HG03095 (cell line): ENCODE results near the gene QSOX1.
"Not testable (repeated sequence)": the region's sequence is repeated elsewhere in the genome, so short reads cannot be mapped to it uniquely, and the experiment has no call there.

Experiments
- ATAC-seq: cut with Tn5 transposase; IDR thresholded peaks from one replicate; pipeline ENCODE4 v1.9.1; 2021; ENCODE audit warnings: moderate library complexity; ENCODE audit not compliant: unreplicated experiment

The QSOX1 gene, protein sequence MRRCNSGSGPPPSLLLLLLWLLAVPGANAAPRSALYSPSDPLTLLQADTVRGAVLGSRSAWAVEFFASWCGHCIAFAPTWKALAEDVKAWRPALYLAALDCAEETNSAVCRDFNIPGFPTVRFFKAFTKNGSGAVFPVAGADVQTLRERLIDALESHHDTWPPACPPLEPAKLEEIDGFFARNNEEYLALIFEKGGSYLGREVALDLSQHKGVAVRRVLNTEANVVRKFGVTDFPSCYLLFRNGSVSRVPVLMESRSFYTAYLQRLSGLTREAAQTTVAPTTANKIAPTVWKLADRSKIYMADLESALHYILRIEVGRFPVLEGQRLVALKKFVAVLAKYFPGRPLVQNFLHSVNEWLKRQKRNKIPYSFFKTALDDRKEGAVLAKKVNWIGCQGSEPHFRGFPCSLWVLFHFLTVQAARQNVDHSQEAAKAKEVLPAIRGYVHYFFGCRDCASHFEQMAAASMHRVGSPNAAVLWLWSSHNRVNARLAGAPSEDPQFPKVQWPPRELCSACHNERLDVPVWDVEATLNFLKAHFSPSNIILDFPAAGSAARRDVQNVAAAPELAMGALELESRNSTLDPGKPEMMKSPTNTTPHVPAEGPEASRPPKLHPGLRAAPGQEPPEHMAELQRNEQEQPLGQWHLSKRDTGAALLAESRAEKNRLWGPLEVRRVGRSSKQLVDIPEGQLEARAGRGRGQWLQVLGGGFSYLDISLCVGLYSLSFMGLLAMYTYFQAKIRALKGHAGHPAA

DNA sequence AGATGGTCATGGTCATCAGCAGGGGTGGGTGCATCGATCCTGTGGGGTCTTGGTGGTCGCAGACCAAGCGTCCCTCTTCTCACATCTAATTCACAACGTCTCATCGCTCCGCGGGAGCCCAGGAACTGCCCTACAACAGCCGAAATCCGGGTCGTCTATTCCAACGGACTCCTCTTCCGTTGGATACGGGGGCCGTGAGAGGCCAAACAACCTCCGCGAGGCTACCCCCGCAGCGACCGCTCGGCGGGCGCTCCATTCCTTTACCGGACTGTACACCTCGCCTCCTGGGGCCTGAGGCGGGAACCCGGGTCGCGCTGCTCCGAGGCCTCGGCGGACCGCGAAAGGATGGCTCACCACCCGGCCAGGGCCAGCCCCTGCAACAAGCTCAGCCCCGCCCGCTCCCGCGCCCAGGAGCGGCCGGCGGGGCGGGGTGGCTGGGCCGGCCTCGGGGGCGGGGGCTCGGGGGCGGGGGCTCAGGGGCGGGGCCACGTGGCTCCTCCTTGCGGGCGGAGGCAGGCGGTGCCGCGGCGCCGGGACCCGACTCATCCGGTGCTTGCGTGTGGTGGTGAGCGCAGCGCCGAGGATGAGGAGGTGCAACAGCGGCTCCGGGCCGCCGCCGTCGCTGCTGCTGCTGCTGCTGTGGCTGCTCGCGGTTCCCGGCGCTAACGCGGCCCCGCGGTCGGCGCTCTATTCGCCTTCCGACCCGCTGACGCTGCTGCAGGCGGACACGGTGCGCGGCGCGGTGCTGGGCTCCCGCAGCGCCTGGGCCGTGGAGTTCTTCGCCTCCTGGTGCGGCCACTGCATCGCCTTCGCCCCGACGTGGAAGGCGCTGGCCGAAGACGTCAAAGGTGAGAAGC lies at the start of gene QSOX1:
QSOX1 (plus strand) TSS at position 545 of the 857 bp plus-strand sequence; CDS start at position 584, 39 bp downstream.
- peak; percentile 90 for ATAC-seq

DNA sequence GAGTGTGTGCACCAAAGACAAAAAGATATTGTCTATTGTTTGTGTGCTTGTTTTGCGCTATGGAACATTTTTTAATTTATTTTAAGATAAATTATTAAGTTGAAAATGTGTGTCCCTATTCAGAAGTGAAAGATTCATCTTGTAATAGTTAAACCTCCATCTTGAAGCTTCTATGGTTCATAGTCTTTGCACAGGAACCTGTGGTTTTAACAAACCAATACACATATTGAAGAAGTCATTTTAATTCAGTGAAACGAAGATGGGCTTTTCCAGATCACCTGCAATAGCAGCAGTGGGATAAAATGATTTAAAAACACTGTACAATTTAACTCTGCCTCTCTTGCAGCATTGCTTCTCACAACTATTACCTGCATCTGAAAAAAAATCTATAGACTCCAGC lies 42.6 kb upstream of the QSOX1 start:
- ATAC-seq = no peak

DNA sequence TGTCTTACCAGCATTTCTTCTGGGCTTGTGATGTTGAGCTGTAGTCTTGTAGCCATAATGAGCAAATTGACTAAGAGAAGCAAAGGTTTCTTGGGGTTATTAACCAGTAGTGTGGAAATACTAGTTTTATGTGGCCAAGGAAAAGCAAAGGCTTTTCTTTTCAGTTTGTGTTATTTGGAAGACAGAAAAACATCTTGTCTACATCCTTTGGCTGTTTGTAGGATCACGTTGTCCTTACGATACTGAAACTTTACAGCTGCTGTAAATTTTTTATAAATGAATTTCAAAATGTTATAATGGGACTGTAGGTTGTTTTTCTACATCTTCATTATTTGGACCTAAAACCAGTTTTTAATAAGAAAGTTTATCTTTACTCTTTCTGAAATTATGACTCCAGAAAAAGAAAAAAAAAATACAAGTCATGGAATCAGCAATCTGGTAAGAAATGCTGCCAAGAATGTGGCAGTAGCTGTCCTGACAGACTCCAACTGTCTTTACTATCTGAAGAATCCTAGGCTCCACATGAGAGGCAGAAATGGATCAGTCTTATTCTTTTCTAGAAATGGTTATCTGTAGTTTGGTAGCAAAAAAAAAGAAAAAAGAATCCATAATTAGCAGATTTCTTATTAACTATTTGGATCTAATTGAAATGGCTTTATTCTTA lies 41.6 kb upstream of the QSOX1 start:
- ATAC-seq = no peak

DNA sequence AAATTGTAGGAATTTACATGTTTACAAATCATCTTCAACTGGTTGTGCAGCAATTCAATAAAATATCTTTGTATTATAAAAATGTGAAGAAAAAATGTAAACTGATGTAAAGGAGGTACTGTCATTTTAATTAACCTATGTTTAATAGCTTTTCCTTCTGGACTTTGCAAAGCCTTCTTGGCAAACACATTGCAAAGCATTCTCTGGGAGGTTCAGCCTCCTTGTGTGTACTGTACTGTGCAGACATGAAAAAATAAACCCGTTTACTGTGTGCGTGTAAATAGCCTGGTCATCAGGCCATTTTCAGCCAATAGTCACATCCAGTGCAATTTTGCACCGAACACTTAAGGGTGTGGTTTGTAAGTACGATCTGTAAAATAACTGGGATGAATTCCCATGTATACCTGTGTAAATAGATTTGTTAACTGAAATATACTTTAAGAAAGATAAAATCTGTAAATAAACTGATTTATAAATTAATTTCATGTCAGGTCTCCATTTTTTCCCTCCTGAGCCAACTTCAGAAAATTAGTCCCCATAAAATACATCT lies 40.2 kb upstream of the QSOX1 start:
- ATAC-seq = no peak

DNA sequence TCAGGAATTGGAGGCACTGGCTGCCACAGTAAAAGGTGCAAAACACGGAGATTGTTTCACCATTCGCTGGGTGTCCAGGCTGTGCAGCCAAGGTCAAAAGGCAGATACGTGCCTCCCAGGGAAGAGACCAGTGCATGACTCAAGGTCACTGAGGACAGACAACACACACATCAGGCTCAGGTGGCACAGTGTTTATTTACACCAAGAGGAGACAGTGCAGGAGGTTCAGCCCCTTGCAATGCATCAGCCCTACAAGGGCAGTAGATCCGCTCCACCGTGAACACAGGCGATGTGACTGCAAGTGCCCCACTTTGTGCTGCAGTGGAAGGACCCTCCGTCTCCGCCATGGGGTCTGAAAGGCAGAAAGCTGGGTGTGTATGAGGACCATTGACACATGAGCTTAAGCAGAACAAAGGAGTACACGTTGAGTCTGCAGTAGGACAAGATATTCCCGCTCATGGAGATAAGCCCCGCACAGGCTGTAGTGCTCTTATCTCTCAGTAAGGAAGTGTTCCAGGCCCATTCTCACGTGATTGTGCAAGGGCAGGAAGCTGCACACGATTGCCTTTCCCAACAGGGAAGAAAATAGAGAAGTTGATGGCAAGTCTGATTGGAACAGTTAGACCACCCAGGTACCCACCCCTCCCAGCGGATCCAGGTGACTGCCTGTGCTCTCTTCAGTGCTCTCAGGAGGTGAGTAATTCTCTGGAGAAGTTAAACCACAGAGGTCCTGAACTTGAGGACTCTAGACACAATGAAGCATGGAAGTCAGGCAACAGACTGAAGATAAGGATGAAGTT lies 37.5 kb upstream of the QSOX1 start:
- ATAC-seq = no peak

DNA sequence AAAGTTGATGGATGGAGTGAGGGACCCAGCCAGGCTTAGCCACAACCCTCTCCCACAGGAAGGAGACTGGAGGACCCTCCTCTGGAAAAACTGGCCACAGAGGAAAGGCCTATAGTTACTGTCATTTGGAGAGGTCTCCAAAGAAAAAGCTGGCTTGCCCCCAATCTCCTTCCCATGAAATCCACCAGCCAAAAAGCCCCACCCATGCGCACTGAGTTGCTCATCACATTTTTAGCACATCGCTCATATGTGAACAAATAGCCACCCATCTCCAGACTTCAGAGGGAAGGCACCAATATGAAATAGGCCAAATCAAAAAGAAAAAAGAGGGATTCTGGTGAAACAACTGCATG lies 36.9 kb upstream of the QSOX1 start:
- no peak for ATAC-seq

DNA sequence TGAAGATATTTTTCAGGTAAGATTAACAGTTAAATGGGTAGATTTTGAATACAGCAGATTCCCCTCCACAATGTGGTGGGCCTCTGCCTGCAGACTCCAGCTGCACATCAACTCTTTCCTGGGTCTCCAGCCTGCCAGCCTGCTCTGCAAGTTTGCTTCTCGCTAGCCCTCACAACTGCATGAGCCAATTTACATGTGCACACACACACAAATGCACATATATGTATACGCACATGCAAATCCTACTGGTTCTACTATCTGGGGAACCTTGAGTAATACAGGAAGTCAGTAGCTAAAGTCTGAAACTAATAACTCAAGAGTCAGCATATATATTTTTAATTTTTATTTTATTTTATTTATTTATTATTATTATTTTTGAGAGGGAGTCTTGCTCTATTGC lies 34.8 kb upstream of the QSOX1 start:
- no peak for ATAC-seq

DNA sequence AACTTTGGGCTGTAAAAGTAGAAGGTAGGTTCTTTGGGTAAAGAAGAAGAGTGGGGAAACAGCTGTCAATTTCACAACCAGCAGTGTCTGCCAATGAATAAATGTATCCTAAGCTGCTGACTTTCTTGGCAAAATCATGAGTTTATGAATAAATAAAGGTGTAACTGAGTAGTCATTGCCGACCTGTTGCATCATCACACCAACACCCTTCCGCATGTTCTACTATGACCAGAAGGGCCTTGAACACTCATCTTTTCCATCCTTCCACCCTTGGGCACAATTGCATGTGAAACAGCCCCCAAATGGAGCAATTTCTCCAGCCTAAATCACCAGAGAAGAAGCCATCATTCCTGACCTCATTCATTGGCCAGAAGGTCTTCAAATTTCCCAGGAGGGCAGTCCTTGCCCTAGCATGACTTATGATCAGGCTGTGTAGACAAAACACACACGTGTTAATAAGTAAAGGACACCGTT lies 31.2 kb upstream of the QSOX1 start:
- ATAC-seq = no peak

DNA sequence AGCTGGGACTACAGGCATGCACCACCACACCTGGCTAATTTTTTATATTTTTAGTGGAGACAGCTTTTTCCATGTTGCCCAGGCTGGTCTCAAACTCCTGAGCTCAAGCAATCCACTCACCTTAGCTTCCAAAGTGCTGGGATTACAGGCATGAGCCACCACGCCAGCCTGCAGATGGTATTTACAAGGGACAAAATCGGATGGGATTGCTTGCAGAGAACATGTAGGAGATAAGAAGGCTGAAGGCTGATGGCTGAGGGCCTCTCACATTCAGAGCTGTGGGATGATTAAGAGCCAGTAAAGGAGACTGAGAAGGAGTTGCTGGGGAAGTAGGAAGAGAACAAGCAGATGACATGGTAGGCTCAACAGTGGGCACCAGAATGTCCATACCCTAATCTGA lies 24.0 kb upstream of the QSOX1 start:
- ATAC-seq = no peak

DNA sequence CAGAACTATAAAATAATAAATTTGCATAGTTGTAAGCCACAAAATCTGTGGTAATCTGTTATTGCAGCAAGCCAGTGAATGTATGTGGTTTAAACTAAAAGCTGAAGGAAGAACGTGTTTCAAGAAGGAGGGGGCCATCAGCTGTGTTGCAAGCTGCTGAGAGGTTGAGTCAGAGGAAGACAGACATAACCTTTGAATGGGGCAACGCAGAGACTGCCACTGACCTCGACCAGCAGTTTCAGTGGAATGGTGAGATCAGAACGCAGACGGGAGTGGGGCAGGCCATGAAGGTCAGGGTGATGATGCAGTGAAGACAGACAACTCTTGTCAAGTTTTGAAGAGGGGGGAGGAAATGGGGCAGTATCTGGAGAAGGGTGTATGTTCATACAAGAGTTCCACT lies 23.2 kb upstream of the QSOX1 start:
- no peak for ATAC-seq

DNA sequence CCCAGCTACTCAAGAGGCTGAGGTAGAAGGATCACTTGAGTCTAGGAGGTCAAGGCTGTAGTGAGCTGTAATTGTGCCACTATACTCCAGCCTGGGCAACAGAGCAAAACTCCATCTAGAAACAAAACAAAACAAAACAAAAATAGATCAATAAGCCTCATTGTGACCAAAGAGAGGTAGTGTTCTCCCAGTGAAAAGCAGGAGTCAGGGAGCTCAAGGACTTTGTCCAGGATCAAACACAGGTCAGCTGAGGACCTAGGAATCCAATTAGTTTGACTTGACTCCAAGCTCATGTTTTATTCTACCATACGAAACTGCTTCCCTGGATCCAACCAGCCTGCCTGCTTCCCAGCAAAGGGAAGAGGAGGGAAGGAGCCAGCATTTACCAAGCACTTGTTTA lies 21.5 kb upstream of the QSOX1 start:
- ATAC-seq = no peak

DNA sequence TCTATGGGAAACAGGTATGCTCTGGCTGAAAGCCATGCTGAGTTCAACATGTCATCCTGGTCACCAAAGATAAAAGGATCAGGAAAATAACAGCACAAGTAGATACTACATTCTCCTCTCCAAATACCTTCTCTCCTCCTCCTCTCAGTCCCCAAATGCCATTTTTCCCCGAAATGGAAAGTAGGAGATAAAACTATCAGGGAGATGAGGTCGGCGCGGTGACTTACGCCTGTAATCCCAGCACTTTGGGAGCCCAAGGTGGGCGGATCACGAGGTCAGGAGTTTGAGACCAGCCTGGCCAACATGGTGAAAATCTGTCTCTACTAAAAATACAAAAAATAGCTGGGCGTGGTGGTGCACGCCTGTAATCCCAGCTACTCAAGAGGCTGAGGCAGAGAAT lies 21.0 kb upstream of the QSOX1 start:
- ATAC-seq = not testable (repeated sequence)

DNA sequence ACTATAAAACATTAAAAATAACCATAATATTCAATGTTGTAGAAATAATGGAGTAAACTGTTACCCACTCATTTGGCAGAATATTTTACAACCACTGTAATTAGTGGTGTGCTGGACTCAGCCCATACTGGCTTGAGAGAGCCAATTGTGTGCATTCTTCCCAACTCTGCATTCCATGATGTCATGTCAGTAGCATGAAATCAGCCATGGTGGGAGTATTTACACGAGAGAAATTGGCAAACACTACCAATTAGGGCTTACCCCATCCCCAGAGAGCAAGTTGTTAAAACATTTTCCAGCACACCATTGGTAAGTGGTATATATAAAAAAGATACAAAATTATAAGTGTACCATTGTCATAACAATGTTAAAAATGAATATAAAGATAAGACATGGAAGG lies 19.1 kb upstream of the QSOX1 start:
- no peak for ATAC-seq

DNA sequence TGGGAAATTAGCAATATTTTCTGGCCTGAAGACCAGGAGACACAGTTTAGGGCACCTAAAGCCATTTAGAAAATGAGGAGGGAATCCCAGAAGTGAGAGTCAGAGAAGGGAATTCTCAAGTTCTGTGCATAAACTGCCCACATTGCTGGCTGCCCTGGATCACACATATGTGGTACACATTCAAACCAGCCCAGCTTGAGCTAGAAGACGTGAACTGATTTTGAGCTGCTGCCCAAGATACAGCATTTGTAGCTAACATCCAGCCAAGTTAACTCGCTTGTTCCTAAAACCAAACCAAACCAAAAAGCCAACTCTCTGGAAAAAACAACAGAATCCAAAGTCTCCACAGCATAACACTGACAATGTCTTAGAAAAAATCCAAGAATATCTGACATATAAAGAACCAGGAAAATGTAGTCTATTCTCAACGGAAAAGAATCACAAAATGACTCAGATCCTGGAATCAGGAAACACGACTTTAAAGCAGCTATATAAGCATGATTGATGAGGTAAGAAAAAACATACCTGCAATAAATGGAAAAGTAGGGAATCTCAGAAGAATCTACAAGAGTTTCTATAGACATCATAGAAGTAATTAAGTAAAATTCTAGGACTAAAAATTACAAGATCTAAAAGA lies 18.2 kb upstream of the QSOX1 start:
- no peak for ATAC-seq

DNA sequence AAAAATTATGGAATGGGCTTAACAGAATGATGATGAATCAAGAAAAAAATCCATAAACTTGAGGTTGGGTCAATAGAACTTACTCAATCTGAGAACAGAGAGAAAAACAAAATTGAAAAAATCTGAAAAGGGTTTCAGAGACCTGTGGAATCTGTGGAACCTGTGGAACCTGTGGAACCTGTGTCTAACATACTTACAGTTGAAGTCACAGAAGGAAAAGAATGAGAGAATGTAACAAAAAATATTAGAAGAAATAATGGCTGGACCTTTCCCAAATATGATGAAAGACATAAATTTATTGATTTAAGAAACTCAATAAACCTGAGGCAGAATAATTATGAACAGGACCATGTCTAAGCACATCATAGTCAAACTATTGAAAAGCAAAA lies 17.7 kb upstream of the QSOX1 start:
- ATAC-seq = no peak

DNA sequence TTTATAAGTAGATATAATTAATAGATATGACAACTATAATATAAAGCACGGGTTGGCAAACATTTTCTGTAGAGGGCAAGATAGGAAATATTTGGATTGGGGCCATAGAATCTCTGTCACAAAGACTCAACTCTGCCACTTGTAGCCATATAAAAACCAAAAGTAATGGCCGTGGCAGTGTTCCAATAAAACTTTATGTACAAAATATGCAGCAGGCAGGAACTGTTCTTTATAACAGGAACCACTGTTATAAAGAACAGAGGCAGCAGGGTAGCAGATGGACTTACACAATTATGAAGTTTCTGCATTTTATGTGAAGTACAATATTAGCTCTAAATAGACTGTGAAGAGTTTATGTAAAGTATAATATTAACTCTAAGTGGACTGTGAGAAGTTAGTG lies 16.9 kb upstream of the QSOX1 start:
- ATAC-seq = no peak

DNA sequence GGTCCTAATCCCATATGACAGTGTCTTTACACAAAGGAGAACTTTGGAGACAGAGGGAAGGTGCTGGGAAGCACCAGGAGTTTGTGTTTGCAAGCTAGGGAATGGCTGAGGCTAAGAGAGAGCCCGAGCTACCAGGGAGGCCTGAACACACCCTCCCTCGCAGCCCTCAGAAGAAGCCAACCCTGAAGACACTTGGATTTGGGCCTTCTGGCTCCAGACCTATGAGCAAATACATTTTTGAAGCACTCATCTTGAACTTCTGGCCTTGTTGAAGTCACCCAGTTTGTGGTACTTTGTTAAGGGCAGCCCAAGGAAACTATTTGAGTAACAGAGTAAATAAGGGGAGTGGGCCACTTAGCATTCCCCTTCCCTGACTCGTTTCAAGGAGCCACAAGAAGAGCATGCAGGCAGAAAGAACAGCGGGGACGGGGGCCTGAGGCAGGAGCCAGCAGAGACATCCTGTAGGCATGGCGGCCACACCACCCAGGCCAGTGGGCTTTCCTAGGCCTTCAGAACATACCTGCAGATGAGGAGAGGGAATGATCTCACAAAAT lies 13.2 kb upstream of the QSOX1 start:
- no peak for ATAC-seq

DNA sequence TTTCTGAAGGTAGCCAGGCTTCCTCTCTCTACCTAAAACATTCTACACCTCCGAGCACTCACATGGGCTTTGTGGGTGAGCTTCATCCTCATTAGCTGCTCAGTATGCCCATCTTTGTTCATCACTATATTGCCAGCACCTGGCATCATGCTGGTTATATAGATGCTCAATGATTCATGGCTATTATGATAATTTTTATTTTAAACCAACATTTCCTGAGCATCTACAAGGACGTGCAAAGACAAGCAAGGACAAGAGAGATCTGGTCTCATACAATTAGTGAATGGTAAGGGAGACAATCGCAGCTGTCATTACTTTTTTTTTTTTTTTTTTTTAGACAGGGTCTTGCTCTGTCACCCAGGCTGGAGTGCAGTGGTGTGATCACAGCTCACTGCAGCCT lies 11.3 kb upstream of the QSOX1 start:
- ATAC-seq = no peak
